HCT116 (cell line): Measurements from ENCODE around the gene SLC5A3. TPM values are rescaled to one million over a fixed set of nuclear protein-coding genes. Genes with fewer than 3 reads are reported as not detected.

Source experiments
- ATAC-seq: fragments of 200-7000 bp; cut with Tn5 transposase; 2 replicates; pipeline ENCODE4 v1.9.1; 2020; ENCODE audit warnings: mild to moderate bottlenecking, moderate library complexity
- BruUV-seq: library from RNA; stranded (reverse); fragments of 400-500 nt; replicated peaks from 2 replicates; lab custom pipeline; 2021; lab: Mats Ljungman, UMichigan
- CTCF ChIA-PET: fragments of 300-600 bp; sonication (Branson Sonifier 250); formaldehyde crosslinking; loops from one replicate; lab custom pipeline; 2021; ENCODE audit warnings: antibody characterized with exemption; lab: Charles Lee
- POLR2A ChIA-PET: fragments of 300-600, 350-600 bp; sonication (Branson Sonifier 250); formaldehyde crosslinking; loops from one replicate; lab custom pipeline; 2021; ENCODE audit warnings: antibody characterized with exemption; lab: Charles Lee
- RAD21 ChIA-PET, 2 experiments: fragments of 300-600 bp; sonication (Branson Sonifier 250); formaldehyde crosslinking; loops; one replicate each; lab custom pipeline; 2023; ENCODE audit warnings: low total read pairs in 2 of 2; ENCODE audit not compliant: uncharacterized antibody in 2 of 2, unreplicated experiment in 2 of 2, low non-redundant PET in 1 of 2; lab: Charles Lee
- DNase-seq: peaks from one replicate; pipeline ENCODE4 v3.0.0-alpha.2; 2010; ENCODE audit warnings: low read depth, low spot score
- H2AFZ ChIP-seq: fragments of 200-600 bp; shearing (Covaris generic), sonication (generic); 2 replicates; pipeline ENCODE4 v1.6.1; 2017; ENCODE audit warnings: low read depth, mixed run types, mixed read lengths, antibody characterized with exemption, low read length; ENCODE audit not compliant: poor library complexity, severe bottlenecking
- H3K27ac ChIP-seq: 2 replicates; pipeline ENCODE4 v1.5.1; 2012; ENCODE audit warnings: low read depth, low read length
- H3K27me3 ChIP-seq: fragments of 200-600 bp; sonication (generic); 2 replicates; pipeline ENCODE4 v1.6.1; 2016; ENCODE audit warnings: mixed run types, low read length, mixed read lengths; ENCODE audit not compliant: insufficient read depth
- H3K36me3 ChIP-seq, 2 experiments: fragments of 200-500 bp in 1 of 2; fragments of 200-600 bp in 1 of 2; sonication (Bioruptor generic) in 1 of 2; sonication (generic) in 1 of 2; 2 replicates each; pipeline versions ENCODE4 v1.5.1 to v1.6.1; 2014 to 2016; ENCODE audit warnings: low read length in 2 of 2, inconsistent platforms in 1 of 2, mixed read lengths in 1 of 2, mixed run types in 1 of 2; ENCODE audit not compliant: insufficient read depth in 2 of 2, control insufficient read depth in 1 of 2
- H3K4me1 ChIP-seq, 2 experiments: fragments of 200-600 bp in 1 of 2; sonication (generic) in 1 of 2; 2 replicates each; pipeline versions ENCODE4 v1.5.1 to v1.6.1; 2012 to 2017; ENCODE audit warnings: low read length in 2 of 2, inconsistent platforms in 1 of 2, mild to moderate bottlenecking in 1 of 2, mixed read lengths in 1 of 2, mixed run types in 1 of 2, moderate library complexity in 1 of 2; ENCODE audit not compliant: insufficient read depth in 2 of 2, control insufficient read depth in 1 of 2
- H3K4me2 ChIP-seq: fragments of 200-600 bp; sonication (generic); 2 replicates; pipeline ENCODE4 v1.6.1; 2017; ENCODE audit warnings: mixed run types, low read length, mixed read lengths
- H3K4me3 ChIP-seq, 2 experiments: fragments of 200-600 bp in 1 of 2; sonication (generic) in 1 of 2; replicated peaks in 1 of 2; 2 replicates each; pipeline ENCODE4 v1.5.1; 2011 to 2016; ENCODE audit warnings: low read length in 2 of 2, control low read depth in 1 of 2, low read depth in 1 of 2, mild to moderate bottlenecking in 1 of 2, mixed read lengths in 1 of 2, mixed run types in 1 of 2
- H3K79me2 ChIP-seq: fragments of 200-600 bp; sonication (generic); 2 replicates; pipeline ENCODE4 v1.6.1; 2017; ENCODE audit warnings: mild to moderate bottlenecking, mixed run types, low read length, moderate library complexity, mixed read lengths; ENCODE audit not compliant: insufficient read depth
- H3K9ac ChIP-seq: fragments of 200-600 bp; sonication (generic); 2 replicates; pipeline ENCODE4 v1.6.1; 2016; ENCODE audit warnings: low read length, mixed read lengths
- H3K9me2 ChIP-seq: fragments of 200-600 bp; sonication (generic), shearing (Covaris generic); 2 replicates; pipeline ENCODE4 v1.6.1; 2017; ENCODE audit warnings: mixed run types, mild to moderate bottlenecking, moderate library complexity; ENCODE audit not compliant: insufficient read depth
- H3K9me3 ChIP-seq, 2 experiments: fragments of 200-500 bp in 1 of 2; fragments of 200-600 bp in 1 of 2; sonication (Bioruptor generic) in 1 of 2; sonication (generic) in 1 of 2; 2 replicates each; pipeline ENCODE4 v1.6.1; 2014 to 2017; ENCODE audit warnings: low read length in 2 of 2, mixed read lengths in 2 of 2, inconsistent platforms in 1 of 2, low read depth in 1 of 2, mild to moderate bottlenecking in 1 of 2, mixed run types in 1 of 2, moderate library complexity in 1 of 2; ENCODE audit not compliant: control insufficient read depth in 1 of 2, insufficient read depth in 1 of 2
- H4K20me1 ChIP-seq: fragments of 200-600 bp; sonication (generic), shearing (Covaris generic); 2 replicates; pipeline ENCODE4 v1.6.1; 2017; ENCODE audit warnings: mixed run types, mild to moderate bottlenecking, moderate library complexity; ENCODE audit not compliant: insufficient read depth
- CBX3 ChIP-seq: IDR thresholded peaks from 2 replicates; pipeline ENCODE4 v1.6.1; 2012; ENCODE audit warnings: low read depth
- EZH2 ChIP-seq: fragments of 200-600 bp; sonication (generic); IDR thresholded peaks from 2 replicates; pipeline ENCODE4 v1.6.1; 2017; ENCODE audit warnings: antibody characterized with exemption, mixed run types
- EZH2phosphoT487 ChIP-seq: fragments of 200-600 bp; IDR thresholded peaks from 2 replicates; pipeline ENCODE4 v1.6.1; 2018; ENCODE audit warnings: antibody characterized with exemption, borderline replicate concordance
- POLR2AphosphoS5 ChIP-seq: IDR thresholded peaks from 2 replicates; pipeline ENCODE4 v1.6.1; 2011; ENCODE audit warnings: mild to moderate bottlenecking, low read depth, low read length, moderate library complexity
- SIN3A ChIP-seq: IDR thresholded peaks from 2 replicates; pipeline ENCODE4 v1.6.1; 2012; ENCODE audit warnings: low read depth
- SP1 ChIP-seq: IDR thresholded peaks from 2 replicates; pipeline ENCODE4 v1.6.1; 2012; ENCODE audit warnings: low read depth
- TCF7L2 ChIP-seq: IDR thresholded peaks from 2 replicates; pipeline ENCODE4 v1.7.0; 2011; ENCODE audit warnings: borderline replicate concordance, inconsistent platforms; ENCODE audit not compliant: insufficient read depth, insufficient read length; ENCODE audit errors: extremely low read depth
- YY1 ChIP-seq: IDR thresholded peaks from 2 replicates; pipeline ENCODE4 v1.6.1; 2011; ENCODE audit warnings: low read length, low read depth, moderate library complexity, mild to moderate bottlenecking; ENCODE audit not compliant: insufficient replicate concordance; ENCODE audit errors: extremely low read depth
- intact Hi-C: fragments of 100-400 bp; cut with micrococcal nuclease; formaldehyde crosslinking; loops from 2 replicates; pipeline ENCODE4 v1.10.0; 2022
- total RNA-seq: library from RNA; stranded (reverse); gene quantifications from one replicate; pipeline ENCODE4 v1.2.1, GENCODE V29; 2021; ENCODE audit not compliant: unreplicated experiment
- TF ChIP-seq, protein P1 (sequence below): IDR thresholded peaks from 2 replicates; pipeline ENCODE4 v1.6.1; 2011; ENCODE audit warnings: mild to moderate bottlenecking, low read length, moderate library complexity; ENCODE audit not compliant: insufficient replicate concordance; ENCODE audit errors: extremely low read depth

The SLC5A3 gene
- total RNA-seq, 1 experiment from 2014 or later, result 11.8 TPM

DNA sequence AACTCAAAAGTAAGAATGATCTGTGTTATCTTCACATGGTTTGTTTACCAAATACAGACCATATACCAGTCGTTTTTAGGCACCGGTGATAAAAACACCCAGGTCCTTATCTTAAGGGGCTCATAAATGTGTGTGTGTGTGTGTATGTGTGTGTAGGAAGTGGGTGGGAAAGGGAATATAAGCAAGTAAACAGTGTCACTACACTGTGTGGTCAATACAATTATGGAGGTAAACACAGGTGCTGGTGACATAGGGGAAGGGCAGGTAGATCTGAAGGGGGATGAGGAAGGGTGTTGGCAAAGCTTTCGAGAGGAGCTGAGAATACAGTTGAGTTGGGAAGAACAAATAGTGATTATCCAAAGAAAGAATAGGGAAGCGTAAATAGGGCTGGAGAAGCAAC, 19.1 kb upstream of the SLC5A3 start:
- Histone ChIP-seq H3K4me1 (no peaks in the 10 kb centered on the region), H3K9me2 (no peaks in the 10 kb centered on the region), H3K4me2 (no peak overlapping the region), H3K79me2 (no peaks in the 10 kb centered on the region), H3K4me3 (no peak overlapping the region), H4K20me1 (no peaks in the 10 kb centered on the region), H3K27me3 (no peaks in the 10 kb centered on the region), H3K36me3 (no peaks in the 10 kb centered on the region), H3K27ac (no peak overlapping the region), H3K9ac (no peak overlapping the region), H2AFZ (no peak overlapping the region), H3K9me3 (no peaks in the 10 kb centered on the region)
- ATAC-seq (no peak), DNase-seq (no peak)
- BruUV-seq, result no TSS peak
- RAD21 ChIA-PET, result no interaction called here
- TF ChIP-seq EZH2phosphoT487, result no peak
- TF ChIP-seq CBX3, result no peak
- no peak for TF ChIP-seq EZH2
- TF ChIP-seq, protein P1, sequence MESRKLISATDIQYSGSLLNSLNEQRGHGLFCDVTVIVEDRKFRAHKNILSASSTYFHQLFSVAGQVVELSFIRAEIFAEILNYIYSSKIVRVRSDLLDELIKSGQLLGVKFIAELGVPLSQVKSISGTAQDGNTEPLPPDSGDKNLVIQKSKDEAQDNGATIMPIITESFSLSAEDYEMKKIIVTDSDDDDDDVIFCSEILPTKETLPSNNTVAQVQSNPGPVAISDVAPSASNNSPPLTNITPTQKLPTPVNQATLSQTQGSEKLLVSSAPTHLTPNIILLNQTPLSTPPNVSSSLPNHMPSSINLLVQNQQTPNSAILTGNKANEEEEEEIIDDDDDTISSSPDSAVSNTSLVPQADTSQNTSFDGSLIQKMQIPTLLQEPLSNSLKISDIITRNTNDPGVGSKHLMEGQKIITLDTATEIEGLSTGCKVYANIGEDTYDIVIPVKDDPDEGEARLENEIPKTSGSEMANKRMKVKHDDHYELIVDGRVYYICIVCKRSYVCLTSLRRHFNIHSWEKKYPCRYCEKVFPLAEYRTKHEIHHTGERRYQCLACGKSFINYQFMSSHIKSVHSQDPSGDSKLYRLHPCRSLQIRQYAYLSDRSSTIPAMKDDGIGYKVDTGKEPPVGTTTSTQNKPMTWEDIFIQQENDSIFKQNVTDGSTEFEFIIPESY, result no peak
- no peak for TF ChIP-seq YY1
- CTCF ChIA-PET, result no interaction called here
- intact Hi-C loops, result no loop called here
- POLR2A ChIA-PET, result no interaction called here

DNA sequence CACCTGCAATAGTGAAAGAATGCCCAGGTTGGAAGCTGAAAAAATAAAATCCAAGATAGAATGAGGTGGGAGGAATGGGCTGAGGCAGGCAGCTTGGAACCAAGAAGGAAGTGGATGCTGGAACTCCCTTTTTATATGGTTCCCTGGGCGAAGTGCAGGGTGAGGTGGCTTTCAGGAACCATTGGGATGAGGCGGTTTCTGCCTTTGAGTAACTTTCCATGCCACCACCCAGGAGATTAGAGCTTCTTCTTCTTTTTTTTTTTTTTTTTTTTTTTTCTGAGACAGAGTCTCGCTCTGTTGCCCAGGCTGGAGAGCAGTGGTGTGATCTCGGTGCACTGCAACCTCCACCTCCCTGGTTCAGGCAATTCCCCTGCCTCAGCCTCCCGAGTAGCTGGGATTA, 17.8 kb upstream of the SLC5A3 start:
- no peaks in the 10 kb centered on the region for H3K36me3 ChIP-seq
- H3K79me2 ChIP-seq, result no peaks in the 10 kb centered on the region
- H3K9me3 ChIP-seq, result no peaks in the 10 kb centered on the region
- no peaks in the 10 kb centered on the region for H3K27me3 ChIP-seq
- H3K9ac ChIP-seq, result no peak overlapping the region
- no peak overlapping the region for H3K27ac ChIP-seq
- no peaks in the 10 kb centered on the region for H3K4me1 ChIP-seq
- ChIA-PET POLR2A (no interaction called here), RAD21 (no interaction called here), CTCF (no interaction called here)
- no peak overlapping the region for H2AFZ ChIP-seq
- H4K20me1 ChIP-seq, result no peaks in the 10 kb centered on the region
- H3K9me2 ChIP-seq, result no peaks in the 10 kb centered on the region
- DNase-seq (no peak), ATAC-seq (no peak)
- no peak overlapping the region for H3K4me3 ChIP-seq
- intact Hi-C loops, result no loop called here
- no TSS peak for BruUV-seq
- H3K4me2 ChIP-seq, result no peak overlapping the region
- TF ChIP-seq POLR2AphosphoS5, result no peak
- TF ChIP-seq CBX3, result no peak
- TF ChIP-seq, protein P1, result no peak
- TF ChIP-seq SIN3A, result no peak
- no peak for TF ChIP-seq SP1
- no peak for TF ChIP-seq TCF7L2
- TF ChIP-seq YY1, result no peak
